ENCODE measurements around the gene TXNL1. TPM values are rescaled to one million over a fixed set of nuclear protein-coding genes. Genes with fewer than 3 reads are reported as not detected.
A peak's percentile ranks its signal among the peaks of the same experiment; 100 is the strongest.

The TXNL1 gene
- total RNA-seq, 1 donor = 32.9 TPM

DNA sequence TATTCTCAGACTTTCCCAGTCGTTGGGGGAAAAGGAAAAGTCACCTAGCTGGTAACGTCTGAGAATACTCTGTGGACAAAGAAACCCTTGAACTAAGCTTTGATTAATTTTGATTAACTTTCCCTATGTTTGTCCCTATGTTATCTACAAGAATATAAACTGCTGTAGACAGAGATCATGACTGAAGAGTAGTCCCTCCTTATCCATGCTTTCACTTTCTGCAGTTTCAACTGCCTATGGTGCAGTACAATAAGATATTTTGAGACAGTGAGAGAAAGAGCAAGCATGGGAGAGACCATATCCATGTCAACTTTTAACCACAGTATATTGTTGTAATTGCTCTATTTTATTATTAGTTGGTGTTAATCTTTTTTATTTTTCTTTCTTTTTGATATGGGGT is 31.8 kb downstream of the TXNL1 start:
- no peak for TF ChIP-seq CTCF (IDR thresholded peaks at IDR 0.05; ENCODE audit: extremely low read depth, low read depth, low read length)
- H3K27me3 ChIP-seq (ENCODE audit: insufficient read depth, low read length) = no peaks in the 10 kb centered on the region
- H4K20me1 ChIP-seq (ENCODE audit: insufficient read depth, low read length) = peaks cover 2% of the 10 kb centered on the region
- H3K79me2 ChIP-seq (ENCODE audit: insufficient read depth, low read length) = peaks cover 2% of the 10 kb centered on the region
- no peak overlapping the region for H2AFZ ChIP-seq (ENCODE audit: low read length)
- H3K36me3 ChIP-seq (ENCODE audit: insufficient read depth, low read length) = peaks cover 46% of the 10 kb centered on the region
- H3K4me3 ChIP-seq (ENCODE audit: insufficient read depth, low read length) = no peak overlapping the region
- no peaks in the 10 kb centered on the region for H3K4me1 ChIP-seq (ENCODE audit: insufficient read depth, low read length)
- H3K27ac ChIP-seq (ENCODE audit: low read depth, low read length) = no peak overlapping the region
- no peak overlapping the region for H3K4me2 ChIP-seq (ENCODE audit: insufficient read depth, low read length)
- no peaks in the 10 kb centered on the region for H3K9me3 ChIP-seq (ENCODE audit: low read depth, low read length)
- DNase-seq (ENCODE audit: insufficient read length, low spot score, missing footprints) = peak; percentile 9

- DNase-seq (ENCODE audit: insufficient read length, low spot score, missing footprints) = no peak
- Histone ChIP-seq H3K79me2 (ENCODE audit: insufficient read depth, low read length) (no peaks in the 10 kb centered on the region), H3K27ac (ENCODE audit: low read depth, low read length) (no peak overlapping the region), H4K20me1 (ENCODE audit: insufficient read depth, low read length) (no peaks in the 10 kb centered on the region), H3K36me3 (ENCODE audit: insufficient read depth, low read length) (peaks cover 6% of the 10 kb centered on the region), H3K4me1 (ENCODE audit: insufficient read depth, low read length) (no peaks in the 10 kb centered on the region), H2AFZ (ENCODE audit: low read length) (no peak overlapping the region), H3K9me3 (ENCODE audit: low read depth, low read length) (no peaks in the 10 kb centered on the region), H3K4me2 (ENCODE audit: insufficient read depth, low read length) (no peak overlapping the region), H3K4me3 (ENCODE audit: insufficient read depth, low read length) (no peak overlapping the region), H3K27me3 (ENCODE audit: insufficient read depth, low read length) (no peaks in the 10 kb centered on the region)
- TF ChIP-seq CTCF (IDR thresholded peaks at IDR 0.05; ENCODE audit: extremely low read depth, low read depth, low read length) = no peak
Observed at GRCh38 chr18:56598422-56598821, 40.0 kb downstream of the TXNL1 start.

DNA sequence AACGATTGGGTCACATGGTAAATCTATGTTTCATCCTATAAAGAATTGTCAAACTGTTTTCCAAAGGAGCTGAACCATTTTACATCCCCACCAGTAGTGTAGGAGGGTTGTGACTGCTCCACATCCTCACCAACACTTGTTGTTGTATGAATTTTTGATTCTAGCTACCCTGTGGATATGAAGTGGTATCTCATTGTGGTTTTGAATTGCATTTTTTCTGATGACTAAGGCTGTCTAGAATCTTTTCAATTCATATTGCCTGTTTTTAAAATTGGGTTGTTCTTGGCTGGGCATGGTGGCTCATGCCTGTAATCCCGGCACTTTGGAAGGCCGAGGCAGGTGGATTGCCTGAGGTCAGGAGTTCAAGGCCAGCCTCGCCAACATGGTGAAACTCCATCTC is 44.5 kb downstream of the TXNL1 start:
- H3K4me2 ChIP-seq (ENCODE audit: insufficient read depth, low read length) = no peak overlapping the region
- no peak for TF ChIP-seq CTCF (IDR thresholded peaks at IDR 0.05; ENCODE audit: extremely low read depth, low read depth, low read length)
- no peak overlapping the region for H3K27ac ChIP-seq (ENCODE audit: low read depth, low read length)
- H4K20me1 ChIP-seq (ENCODE audit: insufficient read depth, low read length) = no peaks in the 10 kb centered on the region
- H2AFZ ChIP-seq (ENCODE audit: low read length) = no peak overlapping the region
- H3K9me3 ChIP-seq (ENCODE audit: low read depth, low read length) = no peaks in the 10 kb centered on the region
- H3K4me3 ChIP-seq (ENCODE audit: insufficient read depth, low read length) = no peak overlapping the region
- no peaks in the 10 kb centered on the region for H3K36me3 ChIP-seq (ENCODE audit: insufficient read depth, low read length)
- no peak for DNase-seq (ENCODE audit: insufficient read length, low spot score, missing footprints)
- H3K79me2 ChIP-seq (ENCODE audit: insufficient read depth, low read length) = no peaks in the 10 kb centered on the region
- no peaks in the 10 kb centered on the region for H3K27me3 ChIP-seq (ENCODE audit: insufficient read depth, low read length)
- no peaks in the 10 kb centered on the region for H3K4me1 ChIP-seq (ENCODE audit: insufficient read depth, low read length)

DNA sequence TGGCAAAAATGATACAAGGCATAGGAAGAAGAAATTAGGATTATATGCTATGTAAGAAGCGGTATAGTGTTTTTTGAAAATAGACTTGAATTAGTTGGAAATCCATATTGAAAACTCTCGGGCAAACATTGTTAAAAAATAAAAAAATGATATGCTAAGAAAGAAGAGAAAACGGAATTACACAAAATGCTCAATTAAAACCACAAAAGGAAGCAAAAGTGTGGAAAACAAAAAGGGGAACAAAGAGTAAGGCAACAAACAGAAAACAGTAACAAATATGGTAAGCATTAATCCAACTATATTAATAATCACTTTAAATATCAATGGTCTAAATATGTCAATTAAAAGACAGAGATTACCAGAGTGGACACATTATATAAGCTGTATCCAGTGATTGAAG is 58.4 kb downstream of the TXNL1 start:
- Histone ChIP-seq H4K20me1 (ENCODE audit: insufficient read depth, low read length) (no peaks in the 10 kb centered on the region), H3K79me2 (ENCODE audit: insufficient read depth, low read length) (no peaks in the 10 kb centered on the region), H3K9me3 (ENCODE audit: low read depth, low read length) (no peaks in the 10 kb centered on the region), H2AFZ (ENCODE audit: low read length) (no peak overlapping the region), H3K4me2 (ENCODE audit: insufficient read depth, low read length) (no peak overlapping the region), H3K4me1 (ENCODE audit: insufficient read depth, low read length) (peaks cover 3% of the 10 kb centered on the region), H3K27ac (ENCODE audit: low read depth, low read length) (no peak overlapping the region), H3K36me3 (ENCODE audit: insufficient read depth, low read length) (no peaks in the 10 kb centered on the region), H3K4me3 (ENCODE audit: insufficient read depth, low read length) (no peak overlapping the region), H3K27me3 (ENCODE audit: insufficient read depth, low read length) (no peaks in the 10 kb centered on the region)
- no peak for TF ChIP-seq CTCF (IDR thresholded peaks at IDR 0.05; ENCODE audit: extremely low read depth, low read depth, low read length)
- no peak for DNase-seq (ENCODE audit: insufficient read length, low spot score, missing footprints)
